HepG2 (cell line): Measurements from ENCODE around the gene HNRNPR. TPM values are rescaled to one million over a fixed set of nuclear protein-coding genes. Genes with fewer than 3 reads are reported as not detected.

Experiments
- AGO2 ChIP-seq: fragments of 200-400 bp; formaldehyde crosslinking; optimal IDR thresholded peaks from 2 replicates; pipeline ENCODE3; 2017; ENCODE audit warnings: mild to moderate bottlenecking, low read depth, low read length, moderate library complexity
- AHR ChIP-seq: IDR thresholded peaks from 2 replicates; pipeline ENCODE4 v1.6.1; 2018; ENCODE audit warnings: missing genetic modification reagents, missing compliant biosample characterization
- CHD2 ChIP-seq: IDR thresholded peaks from 2 replicates; pipeline ENCODE4 v1.6.1; 2011; ENCODE audit warnings: low read depth, low read length, improper control_type of control experiment
- FOXO1 ChIP-seq: sonication (generic); formaldehyde crosslinking; IDR thresholded peaks from 2 replicates; pipeline ENCODE4 v1.4.0; 2020; ENCODE audit warnings: missing genetic modification reagents
- HOXA5 ChIP-seq: sonication (generic); formaldehyde crosslinking; IDR thresholded peaks from 2 replicates; pipeline ENCODE4 v1.4.0; 2020; ENCODE audit warnings: missing genetic modification reagents
- IRX3 ChIP-seq: sonication (generic); formaldehyde crosslinking; IDR thresholded peaks from 2 replicates; pipeline ENCODE4 v1.8.1; 2023; ENCODE audit warnings: mild to moderate bottlenecking, low read depth, missing genetic modification reagents, borderline replicate concordance
- KLF9 ChIP-seq: IDR thresholded peaks from 2 replicates; pipeline ENCODE4 v1.6.1; 2016; ENCODE audit warnings: low read depth
- KMT2A ChIP-seq: sonication (generic); formaldehyde crosslinking; IDR thresholded peaks from 2 replicates; pipeline ENCODE4 v1.4.0; 2020; ENCODE audit warnings: missing genetic modification reagents
- MAF1 ChIP-seq: sonication (generic); formaldehyde crosslinking; IDR thresholded peaks from 2 replicates; pipeline ENCODE4 v1.5.0; 2020; ENCODE audit warnings: missing genetic modification reagents, borderline replicate concordance
- MIER3 ChIP-seq: IDR thresholded peaks from 2 replicates; pipeline ENCODE4 v1.6.1; 2016; ENCODE audit warnings: missing compliant biosample characterization, borderline replicate concordance
- MYC ChIP-seq: sonication (generic); formaldehyde crosslinking; IDR thresholded peaks from 2 replicates; pipeline ENCODE4 v1.9.0; 2021; ENCODE audit warnings: missing genetic modification reagents, borderline replicate concordance
- NONO ChIP-seq, 2 experiments: fragments of 450-650 bp in 1 of 2; sonication (generic) in 1 of 2; formaldehyde crosslinking in 1 of 2; IDR thresholded peaks in 1 of 2; conservative IDR thresholded peaks in 1 of 2; 2 replicates each; pipeline versions ENCODE4 v1.6.1 to v1.8.0; 2017 to 2022; ENCODE audit warnings: mild to moderate bottlenecking in 1 of 2, missing genetic modification reagents in 1 of 2, moderate library complexity in 1 of 2
- NR2F1 ChIP-seq, 2 experiments: fragments of 450-650 bp in 1 of 2; formaldehyde crosslinking in 1 of 2; IDR thresholded peaks; 2 replicates each; pipeline versions ENCODE4 v1.5.0 to v1.6.1; 2016 to 2020; ENCODE audit warnings: mild to moderate bottlenecking in 1 of 2, missing compliant biosample characterization in 1 of 2, missing genetic modification reagents in 1 of 2, moderate library complexity in 1 of 2
- RFXAP ChIP-seq: sonication (generic); formaldehyde crosslinking; IDR thresholded peaks from 2 replicates; pipeline ENCODE4 v1.4.0; 2020; ENCODE audit warnings: missing genetic modification reagents, borderline replicate concordance
- SNAPC2 ChIP-seq: sonication (generic); formaldehyde crosslinking; IDR thresholded peaks from 2 replicates; pipeline ENCODE4 v1.8.1; 2022; ENCODE audit warnings: mild to moderate bottlenecking, missing genetic modification reagents
- SP4 ChIP-seq: sonication (generic); formaldehyde crosslinking; IDR thresholded peaks from 2 replicates; pipeline ENCODE4 v1.8.1; 2023; ENCODE audit warnings: mild to moderate bottlenecking, missing genetic modification reagents
- SRY ChIP-seq: sonication (generic); formaldehyde crosslinking; IDR thresholded peaks from 2 replicates; pipeline ENCODE4 v1.8.0; 2022; ENCODE audit warnings: mild to moderate bottlenecking, missing genetic modification reagents
- SSRP1 ChIP-seq: IDR thresholded peaks from 2 replicates; pipeline ENCODE4 v1.6.1; 2016; ENCODE audit warnings: control low read depth
- TBP ChIP-seq: sonication (generic); formaldehyde crosslinking; IDR thresholded peaks from 2 replicates; pipeline ENCODE4 v1.5.0; 2020; ENCODE audit warnings: missing genetic modification reagents
- ZNF232 ChIP-seq: sonication (generic); formaldehyde crosslinking; IDR thresholded peaks from 2 replicates; pipeline ENCODE4 v1.4.0; 2020; ENCODE audit warnings: missing genetic modification reagents, borderline replicate concordance
- ZNF382 ChIP-seq: sonication (generic); formaldehyde crosslinking; IDR thresholded peaks from 2 replicates; pipeline ENCODE4 v1.5.0; 2020; ENCODE audit warnings: missing genetic modification reagents, mild to moderate bottlenecking, borderline replicate concordance
- ZNF530 ChIP-seq: sonication (generic); formaldehyde crosslinking; IDR thresholded peaks from 2 replicates; pipeline ENCODE4 v1.5.0; 2020; ENCODE audit warnings: low read depth, mild to moderate bottlenecking, missing genetic modification reagents
- ZNF816 ChIP-seq: sonication (generic); formaldehyde crosslinking; IDR thresholded peaks from 2 replicates; pipeline ENCODE4 v1.8.0; 2022; ENCODE audit warnings: missing genetic modification reagents, mild to moderate bottlenecking, borderline replicate concordance
- ZSCAN25 ChIP-seq: sonication (generic); formaldehyde crosslinking; IDR thresholded peaks from 2 replicates; pipeline ENCODE4 v1.8.0; 2022; ENCODE audit warnings: mild to moderate bottlenecking, missing genetic modification reagents
- polyA plus RNA-seq, 8 experiments: library from polyadenylated mRNA; depleted of rRNA in 3 of 8; stranded (reverse) in 7 of 8; unstranded in 1 of 8; fragments of >200 nt; fragmentation: Illumina TruSeq in 4 of 8; extraction: Trizol in 4 of 8; gene quantifications; 2 replicates each; pipeline versions ENCODE4 v1.2.1 to v1.2.3, GENCODE V29; 2011 to 2016; ENCODE audit warnings: low read depth in 4 of 8, missing spikeins in 1 of 8, mixed read lengths in 1 of 8; ENCODE audit not compliant: insufficient read depth in 1 of 8
- total RNA-seq, 5 experiments: library from RNA; depleted of rRNA; stranded (reverse); fragments of >200 nt; fragmentation: Illumina TruSeq; extraction: Trizol; gene quantifications; 2 replicates each; pipeline ENCODE4 v1.2.3, GENCODE V29; 2016; ENCODE audit warnings: low read depth in 1 of 5
- TF ChIP-seq, protein P1 (sequence below): sonication (generic); formaldehyde crosslinking; IDR thresholded peaks from 2 replicates; pipeline ENCODE4 v1.4.0; 2020; ENCODE audit warnings: mild to moderate bottlenecking, missing genetic modification reagents
- TF ChIP-seq, protein P2 (sequence below): sonication (generic); formaldehyde crosslinking; IDR thresholded peaks from 2 replicates; pipeline ENCODE4 v1.5.0; 2020; ENCODE audit warnings: mild to moderate bottlenecking, missing genetic modification reagents
- TF ChIP-seq, protein P3 (sequence below): sonication (generic); formaldehyde crosslinking; conservative IDR thresholded peaks from 2 replicates; pipeline ENCODE4 v1.8.0; 2022; ENCODE audit warnings: mild to moderate bottlenecking, moderate library complexity, missing genetic modification reagents

Gene HNRNPR
- total and polyA plus RNA-seq, 2 of the 13 experiments (the other 11 are each of a cell fraction or from before 2014, with no cell fraction given) = 133 to 216 TPM

DNA sequence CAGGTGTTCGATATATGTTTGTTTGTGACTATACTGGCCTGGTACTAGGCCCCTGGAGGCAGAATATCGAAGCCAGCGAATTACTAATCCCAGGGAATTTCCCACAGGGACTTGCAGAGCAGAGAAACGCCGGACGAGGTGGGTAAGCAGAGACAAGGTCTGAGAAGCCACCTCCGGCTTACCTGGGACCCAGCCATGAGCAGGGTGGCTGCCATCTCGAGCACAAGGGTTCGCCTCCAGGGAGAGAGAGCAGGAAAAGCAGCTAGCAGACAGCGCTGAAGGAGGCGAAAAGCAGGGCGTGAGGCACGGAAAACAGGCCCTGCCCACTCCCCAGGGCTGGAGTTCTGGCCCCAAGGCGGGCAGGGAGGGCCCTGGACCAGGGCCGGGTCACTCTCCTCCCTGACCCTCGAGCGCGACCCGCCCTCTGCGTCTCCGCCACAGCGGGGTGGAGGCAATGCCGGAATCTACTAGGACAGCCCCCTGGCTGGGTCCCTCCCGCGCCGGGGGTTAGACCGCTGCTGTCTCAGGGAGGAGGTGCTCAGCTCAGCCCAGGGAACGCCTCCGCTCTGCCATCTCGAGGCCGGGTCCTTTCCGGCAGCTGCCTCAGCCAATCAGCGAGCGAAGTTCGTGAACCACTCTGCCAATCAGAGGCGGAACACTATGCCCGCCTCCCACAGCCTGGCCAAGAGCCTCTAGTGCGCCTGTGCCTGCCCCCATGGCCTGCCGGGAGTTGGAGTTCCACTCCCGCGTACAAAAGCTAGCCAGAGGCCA is 23.9 kb upstream of the HNRNPR start (continued):
- TF ChIP-seq ZNF382 (CRISPR knock-in tag) = no peak
- no peak for TF ChIP-seq IRX3 (CRISPR knock-in tag)
- peak; percentile 64 for TF ChIP-seq MYC (CRISPR knock-in tag)
- no peak for TF ChIP-seq KLF9 (CRISPR knock-in tag)
- peak; percentile 47; the same call in 1 of the 2 replicates for TF ChIP-seq KMT2A (CRISPR knock-in tag)
- TF ChIP-seq, protein P1, sequence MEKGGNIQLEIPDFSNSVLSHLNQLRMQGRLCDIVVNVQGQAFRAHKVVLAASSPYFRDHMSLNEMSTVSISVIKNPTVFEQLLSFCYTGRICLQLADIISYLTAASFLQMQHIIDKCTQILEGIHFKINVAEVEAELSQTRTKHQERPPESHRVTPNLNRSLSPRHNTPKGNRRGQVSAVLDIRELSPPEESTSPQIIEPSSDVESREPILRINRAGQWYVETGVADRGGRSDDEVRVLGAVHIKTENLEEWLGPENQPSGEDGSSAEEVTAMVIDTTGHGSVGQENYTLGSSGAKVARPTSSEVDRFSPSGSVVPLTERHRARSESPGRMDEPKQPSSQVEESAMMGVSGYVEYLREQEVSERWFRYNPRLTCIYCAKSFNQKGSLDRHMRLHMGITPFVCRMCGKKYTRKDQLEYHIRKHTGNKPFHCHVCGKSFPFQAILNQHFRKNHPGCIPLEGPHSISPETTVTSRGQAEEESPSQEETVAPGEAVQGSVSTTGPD (CRISPR knock-in tag) = no peak
- TF ChIP-seq, protein P2, sequence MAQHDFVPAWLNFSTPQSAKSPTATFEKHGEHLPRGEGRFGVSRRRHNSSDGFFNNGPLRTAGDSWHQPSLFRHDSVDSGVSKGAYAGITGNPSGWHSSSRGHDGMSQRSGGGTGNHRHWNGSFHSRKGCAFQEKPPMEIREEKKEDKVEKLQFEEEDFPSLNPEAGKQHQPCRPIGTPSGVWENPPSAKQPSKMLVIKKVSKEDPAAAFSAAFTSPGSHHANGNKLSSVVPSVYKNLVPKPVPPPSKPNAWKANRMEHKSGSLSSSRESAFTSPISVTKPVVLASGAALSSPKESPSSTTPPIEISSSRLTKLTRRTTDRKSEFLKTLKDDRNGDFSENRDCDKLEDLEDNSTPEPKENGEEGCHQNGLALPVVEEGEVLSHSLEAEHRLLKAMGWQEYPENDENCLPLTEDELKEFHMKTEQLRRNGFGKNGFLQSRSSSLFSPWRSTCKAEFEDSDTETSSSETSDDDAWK (CRISPR knock-in tag) = no peak
- no peak for TF ChIP-seq NONO (IDR thresholded peaks at IDR 0.05)
- peak; percentile 52; the same call in 1 of the 2 replicates for TF ChIP-seq NONO (CRISPR knock-in tag; conservative IDR thresholded peaks at IDR 0.05)
- 0 out of 2 replicates have a peak, but pooled peaks have one; percentile 41 for TF ChIP-seq CHD2
- TF ChIP-seq RFXAP (CRISPR knock-in tag) = peak; percentile 50; the same call in 1 of the 2 replicates
- no peak for TF ChIP-seq ZNF530 (CRISPR knock-in tag)
- peak; percentile 51 to 58; a peak in 3 of 4 replicates for TF ChIP-seq NR2F1 (CRISPR knock-in tag; IDR thresholded peaks at IDR 0.05)
- no peak for TF ChIP-seq ZNF232 (CRISPR knock-in tag)
- TF ChIP-seq MAF1 (CRISPR knock-in tag) = 0 out of 2 replicates have a peak, but pooled peaks have one; percentile 48
- TF ChIP-seq TBP (CRISPR knock-in tag) = no peak
- no peak for TF ChIP-seq SNAPC2 (CRISPR knock-in tag)
- TF ChIP-seq FOXO1 (CRISPR knock-in tag) = no peak; the same call in 1 of the 2 replicates
- peak; percentile 59; the same call in 1 of the 2 replicates for TF ChIP-seq SP4 (CRISPR knock-in tag)
- no peak for TF ChIP-seq SSRP1
- 0 out of 2 replicates have a peak, but pooled peaks have one; percentile 3 for TF ChIP-seq AHR (CRISPR knock-in tag)
- TF ChIP-seq, protein P3, sequence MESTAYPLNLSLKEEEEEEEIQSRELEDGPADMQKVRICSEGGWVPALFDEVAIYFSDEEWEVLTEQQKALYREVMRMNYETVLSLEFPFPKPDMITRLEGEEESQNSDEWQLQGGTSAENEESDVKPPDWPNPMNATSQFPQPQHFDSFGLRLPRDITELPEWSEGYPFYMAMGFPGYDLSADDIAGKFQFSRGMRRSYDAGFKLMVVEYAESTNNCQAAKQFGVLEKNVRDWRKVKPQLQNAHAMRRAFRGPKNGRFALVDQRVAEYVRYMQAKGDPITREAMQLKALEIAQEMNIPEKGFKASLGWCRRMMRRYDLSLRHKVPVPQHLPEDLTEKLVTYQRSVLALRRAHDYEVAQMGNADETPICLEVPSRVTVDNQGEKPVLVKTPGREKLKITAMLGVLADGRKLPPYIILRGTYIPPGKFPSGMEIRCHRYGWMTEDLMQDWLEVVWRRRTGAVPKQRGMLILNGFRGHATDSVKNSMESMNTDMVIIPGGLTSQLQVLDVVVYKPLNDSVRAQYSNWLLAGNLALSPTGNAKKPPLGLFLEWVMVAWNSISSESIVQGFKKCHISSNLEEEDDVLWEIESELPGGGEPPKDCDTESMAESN = no peak
- TF ChIP-seq SRY (CRISPR knock-in tag) = peak; percentile 74; the same call in 1 of the 2 replicates
- TF ChIP-seq AGO2 = no peak
- TF ChIP-seq ZNF816 (CRISPR knock-in tag) = no peak
- no peak for TF ChIP-seq MIER3
- TF ChIP-seq HOXA5 (CRISPR knock-in tag) = 0 out of 2 replicates have a peak, but pooled peaks have one; percentile 39
- TF ChIP-seq ZSCAN25 (CRISPR knock-in tag) = no peak
